Activated CD8-positive, alpha-beta memory T cell treated with anti-CD3 and anti-CD28 coated beads for 48 hours (primary cell): ENCODE data around the gene RFESD.

Source experiments
- DNase-seq, 3 experiments: peaks; one replicate each; pipeline ENCODE4 v3.0.0-alpha.2; 2020; ENCODE audit warnings: low read depth in 2 of 3, low spot score in 2 of 3

RFESD gene

GRCh38 chr5:95660060-95660459 lies 13.5 kb downstream of the RFESD start:
- DNase-seq = no peak

- DNase-seq = no peak
Measured at GRCh38 chr5:95662946-95663345, 16.4 kb downstream of the RFESD start.

- DNase-seq = no peak
Measured at GRCh38 chr5:95664204-95664786, 17.7 kb downstream of the RFESD start.

- DNase-seq = no peak
Measured at GRCh38 chr5:95667061-95667618, 20.6 kb downstream of the RFESD start.

GRCh38 chr5:95667678-95668077 lies 21.1 kb downstream of the RFESD start:
- no peak for DNase-seq

- no peak for DNase-seq
Measured at GRCh38 chr5:95668216-95668615, 21.6 kb downstream of the RFESD start.

GRCh38 chr5:95668728-95669127 lies 22.2 kb downstream of the RFESD start:
- DNase-seq = no peak

GRCh38 chr5:95669540-95669939 lies 23.0 kb downstream of the RFESD start:
- no peak for DNase-seq

- DNase-seq = no peak
Measured at GRCh38 chr5:95669985-95670384, 23.4 kb downstream of the RFESD start.

- no peak for DNase-seq
Measured at GRCh38 chr5:95670568-95670967, 24.0 kb downstream of the RFESD start.

GRCh38 chr5:95671826-95672225 lies 25.2 kb downstream of the RFESD start:
- DNase-seq = no peak

- DNase-seq = no peak
Measured at GRCh38 chr5:95672641-95673040, 26.1 kb downstream of the RFESD start.

GRCh38 chr5:95673081-95673480 lies 26.5 kb downstream of the RFESD start:
- no peak for DNase-seq

- no peak for DNase-seq
Measured at GRCh38 chr5:95682891-95683290, 36.3 kb downstream of the RFESD start, which contains the start of gene SPATA9. Gene SPATA9 (minus strand): TSS chr5:95682991. CDS start chr5:95682854, 137 bp downstream.

- no peak for DNase-seq
Measured at GRCh38 chr5:95684361-95684760, 37.8 kb downstream of the RFESD start.

- no peak for DNase-seq
Measured at GRCh38 chr5:95686651-95687050, 40.1 kb downstream of the RFESD start.

- DNase-seq = no peak
Measured at GRCh38 chr5:95689680-95690079, 43.1 kb downstream of the RFESD start.

- no peak for DNase-seq
Measured at GRCh38 chr5:95690333-95690732, 43.8 kb downstream of the RFESD start.

GRCh38 chr5:95697781-95698681 lies 51.5 kb downstream of the RFESD start:
- no peak for DNase-seq

- DNase-seq = no peak
Measured at GRCh38 chr5:95699337-95699736, 52.8 kb downstream of the RFESD start.

GRCh38 chr5:95701074-95701473 lies 54.5 kb downstream of the RFESD start:
- DNase-seq = no peak

- no peak for DNase-seq
Measured at GRCh38 chr5:95704150-95704549, 57.6 kb downstream of the RFESD start.
